Measurements from ENCODE around the gene LTBP1.

The LTBP1 gene

GRCh38 chr2:33240178-33240577 is 293.4 kb downstream of the LTBP1 start:
- Histone ChIP-seq H3K36me3 (ENCODE audit: control insufficient read depth, insufficient read depth, low read length) (no peaks in the 10 kb centered on the region), H3K4me3 (replicated peaks; ENCODE audit: low read depth, low read length) (no peak overlapping the region), H3K27me3 (replicated peaks; ENCODE audit: control insufficient read depth, insufficient read depth, low read length) (no peaks in the 10 kb centered on the region; the same call in 1 of the 2 replicates)
- no peak for DNase-seq (ENCODE audit: extremely low read depth, insufficient read length)
- TF ChIP-seq CTCF (IDR thresholded peaks at IDR 0.05; ENCODE audit: insufficient read depth, low read length, poor library complexity, severe bottlenecking): no peak

- no peak overlapping the region for H3K4me3 ChIP-seq (replicated peaks; ENCODE audit: low read depth, low read length)
- TF ChIP-seq CTCF (IDR thresholded peaks at IDR 0.05; ENCODE audit: insufficient read depth, low read length, poor library complexity, severe bottlenecking): no peak
- H3K36me3 ChIP-seq (ENCODE audit: control insufficient read depth, insufficient read depth, low read length): no peaks in the 10 kb centered on the region
- H3K27me3 ChIP-seq (replicated peaks; ENCODE audit: control insufficient read depth, insufficient read depth, low read length): no peaks in the 10 kb centered on the region; the same call in 1 of the 2 replicates
- DNase-seq (ENCODE audit: extremely low read depth, insufficient read length): no peak
These were observed 294.3 kb downstream of the LTBP1 start for GRCh38 chr2:33241072-33241471.

GRCh38 chr2:33241581-33241980 is 294.8 kb downstream of the LTBP1 start:
- no peaks in the 10 kb centered on the region; the same call in 1 of the 2 replicates for H3K27me3 ChIP-seq (replicated peaks; ENCODE audit: control insufficient read depth, insufficient read depth, low read length)
- no peak for TF ChIP-seq CTCF (IDR thresholded peaks at IDR 0.05; ENCODE audit: insufficient read depth, low read length, poor library complexity, severe bottlenecking)
- DNase-seq (ENCODE audit: extremely low read depth, insufficient read length): no peak
- H3K4me3 ChIP-seq (replicated peaks; ENCODE audit: low read depth, low read length): no peak overlapping the region
- H3K36me3 ChIP-seq (ENCODE audit: control insufficient read depth, insufficient read depth, low read length): no peaks in the 10 kb centered on the region

GRCh38 chr2:33242845-33243244 is 296.1 kb downstream of the LTBP1 start:
- Histone ChIP-seq H3K4me3 (replicated peaks; ENCODE audit: low read depth, low read length) (no peak overlapping the region), H3K27me3 (replicated peaks; ENCODE audit: control insufficient read depth, insufficient read depth, low read length) (no peaks in the 10 kb centered on the region; the same call in 1 of the 2 replicates), H3K36me3 (ENCODE audit: control insufficient read depth, insufficient read depth, low read length) (no peaks in the 10 kb centered on the region)
- no peak for TF ChIP-seq CTCF (IDR thresholded peaks at IDR 0.05; ENCODE audit: insufficient read depth, low read length, poor library complexity, severe bottlenecking)
- no peak for DNase-seq (ENCODE audit: extremely low read depth, insufficient read length)

GRCh38 chr2:33246432-33246831 is 299.7 kb downstream of the LTBP1 start:
- no peak for DNase-seq (ENCODE audit: extremely low read depth, insufficient read length)
- no peak for TF ChIP-seq CTCF (IDR thresholded peaks at IDR 0.05; ENCODE audit: insufficient read depth, low read length, poor library complexity, severe bottlenecking)
- H3K4me3 ChIP-seq (replicated peaks; ENCODE audit: low read depth, low read length): no peak overlapping the region
- no peaks in the 10 kb centered on the region; the same call in 1 of the 2 replicates for H3K27me3 ChIP-seq (replicated peaks; ENCODE audit: control insufficient read depth, insufficient read depth, low read length)
- no peaks in the 10 kb centered on the region for H3K36me3 ChIP-seq (ENCODE audit: control insufficient read depth, insufficient read depth, low read length)

- Histone ChIP-seq H3K27me3 (replicated peaks; ENCODE audit: control insufficient read depth, insufficient read depth, low read length) (no peaks in the 10 kb centered on the region; the same call in 1 of the 2 replicates), H3K36me3 (ENCODE audit: control insufficient read depth, insufficient read depth, low read length) (no peaks in the 10 kb centered on the region), H3K4me3 (replicated peaks; ENCODE audit: low read depth, low read length) (no peak overlapping the region)
- no peak for DNase-seq (ENCODE audit: extremely low read depth, insufficient read length)
- no peak for TF ChIP-seq CTCF (IDR thresholded peaks at IDR 0.05; ENCODE audit: insufficient read depth, low read length, poor library complexity, severe bottlenecking)
These were observed 300.6 kb downstream of the LTBP1 start for GRCh38 chr2:33247365-33247764.

Measured in GM06990 (cell line).